ENCODE data around the gene ERBB4.

ERBB4 gene

GRCh38 chr2:212426637-212427412 lies 111.8 kb downstream of the ERBB4 start:
- H3K27ac ChIP-seq (replicated peaks; ENCODE audit: low read length) = no peak overlapping the region

GRCh38 chr2:212424082-212424481 lies 114.5 kb downstream of the ERBB4 start:
- Histone ChIP-seq H4K8ac (ENCODE audit: low read depth, low read length) (no peak overlapping the region), H3K79me1 (ENCODE audit: low read depth, low read length) (no peaks in the 10 kb centered on the region), H3K4me1 (ENCODE audit: control insufficient read depth in 2 of 2, insufficient read depth in 1 of 2, low read depth in 1 of 2, low read length in 2 of 2) (peaks cover 4 to 17% of the 10 kb centered on the region in 2 donors), H3K14ac (ENCODE audit: low read length) (no peak overlapping the region), H2AK5ac (ENCODE audit: low read depth, low read length) (no peak overlapping the region), H3K18ac (ENCODE audit: low read length) (no peak overlapping the region), H4K91ac (ENCODE audit: low read depth, low read length, poor library complexity) (no peak overlapping the region), H3K27ac (replicated peaks; ENCODE audit: low read length) (no peak overlapping the region), H3K9me3 (replicated peaks in 1 of 2; ENCODE audit: control insufficient read depth in 2 of 2, insufficient read depth in 1 of 2, low read depth in 1 of 2, low read length in 2 of 2) (peaks cover 0 to 2% of the 10 kb centered on the region in 2 donors), H3K23ac (ENCODE audit: low read depth, low read length, poor library complexity) (no peak overlapping the region), H3K36me3 (replicated peaks in 1 of 2; ENCODE audit: control insufficient read depth in 2 of 2, insufficient read depth in 2 of 2, low read length in 2 of 2) (no peaks in the 10 kb centered on the region), H3K4ac (ENCODE audit: low read length) (no peak overlapping the region), H2BK5ac (ENCODE audit: low read length) (no peak overlapping the region), H3K9ac (ENCODE audit: low read depth, low read length, poor library complexity) (no peak overlapping the region), H3K4me2 (ENCODE audit: insufficient read depth, low read length, poor library complexity, severe bottlenecking) (no peak overlapping the region), H2BK120ac (ENCODE audit: low read depth, low read length) (no peak overlapping the region), H2AFZ (ENCODE audit: low read length) (no peak overlapping the region), H3K4me3 (ENCODE audit: low read length in 2 of 2) (no peak overlapping the region), H2BK15ac (ENCODE audit: low read length) (no peak overlapping the region), H2BK12ac (ENCODE audit: low read length) (no peak overlapping the region), H3K27me3 (ENCODE audit: control insufficient read depth in 3 of 3, insufficient read depth in 3 of 3, low read depth in 1 of 3, low read length in 3 of 3) (no peaks in the 10 kb centered on the region)
- DNase-seq (ENCODE audit: low spot score) = no peak

More at GRCh38 chr2:212426637-212427412, 111.8 kb downstream of the ERBB4 start:
- H2BK12ac ChIP-seq (ENCODE audit: low read length) = no peak overlapping the region
- no peak for DNase-seq (ENCODE audit: low spot score)
- H4K8ac ChIP-seq (ENCODE audit: low read depth, low read length) = no peak overlapping the region
- H3K79me1 ChIP-seq (ENCODE audit: low read depth, low read length) = no peaks in the 10 kb centered on the region
- no peak overlapping the region for H2BK15ac ChIP-seq (ENCODE audit: low read length)
- no peak overlapping the region for H3K23ac ChIP-seq (ENCODE audit: low read depth, low read length, poor library complexity)
- no peak overlapping the region for H3K4me2 ChIP-seq (ENCODE audit: insufficient read depth, low read length, poor library complexity, severe bottlenecking)
- H3K4me1 ChIP-seq (ENCODE audit: control insufficient read depth in 2 of 2, insufficient read depth in 1 of 2, low read depth in 1 of 2, low read length in 2 of 2) = peaks cover 6 to 28% of the 10 kb centered on the region in 2 donors
- H3K14ac ChIP-seq (ENCODE audit: low read length) = no peak overlapping the region
- H2BK5ac ChIP-seq (ENCODE audit: low read length) = no peak overlapping the region
- H3K9ac ChIP-seq (ENCODE audit: low read depth, low read length, poor library complexity) = no peak overlapping the region
- WGBS, 2 donors (ENCODE audit: extremely low coverage in 2 of 2, insufficient read length in 2 of 2, insufficient replicate concordance in 1 of 2) = no CpG with 5 or more reads among the region's 5 CpGs
- no peak overlapping the region for H3K18ac ChIP-seq (ENCODE audit: low read length)
- no peak overlapping the region for H2AFZ ChIP-seq (ENCODE audit: low read length)
- no peak overlapping the region for H2BK120ac ChIP-seq (ENCODE audit: low read depth, low read length)
- H3K9me3 ChIP-seq (replicated peaks in 1 of 2; ENCODE audit: control insufficient read depth in 2 of 2, insufficient read depth in 1 of 2, low read depth in 1 of 2, low read length in 2 of 2) = peaks cover 0 to 2% of the 10 kb centered on the region in 2 donors
- no peak overlapping the region for H4K91ac ChIP-seq (ENCODE audit: low read depth, low read length, poor library complexity)
- no peak overlapping the region for H3K4me3 ChIP-seq (ENCODE audit: low read length in 2 of 2)
- no peaks in the 10 kb centered on the region for H3K36me3 ChIP-seq (replicated peaks in 1 of 2; ENCODE audit: control insufficient read depth in 2 of 2, insufficient read depth in 2 of 2, low read length in 2 of 2)
- H3K4ac ChIP-seq (ENCODE audit: low read length) = no peak overlapping the region
- H3K27me3 ChIP-seq (ENCODE audit: control insufficient read depth in 3 of 3, insufficient read depth in 3 of 3, low read depth in 1 of 3, low read length in 3 of 3) = no peaks in the 10 kb centered on the region
- no peak overlapping the region for H2AK5ac ChIP-seq (ENCODE audit: low read depth, low read length)

- H2BK120ac ChIP-seq (ENCODE audit: low read depth, low read length) = no peak overlapping the region
- no peak overlapping the region for H3K4ac ChIP-seq (ENCODE audit: low read length)
- no peak overlapping the region for H2BK12ac ChIP-seq (ENCODE audit: low read length)
- no peak overlapping the region for H2AFZ ChIP-seq (ENCODE audit: low read length)
- no peak overlapping the region for H4K91ac ChIP-seq (ENCODE audit: low read depth, low read length, poor library complexity)
- no peak overlapping the region for H3K14ac ChIP-seq (ENCODE audit: low read length)
- no CpG with 5 or more reads among the region's 1 CpG for WGBS, 2 donors (ENCODE audit: extremely low coverage in 2 of 2, insufficient read length in 2 of 2, insufficient replicate concordance in 1 of 2)
- H2AK5ac ChIP-seq (ENCODE audit: low read depth, low read length) = no peak overlapping the region
- no peak overlapping the region for H3K9ac ChIP-seq (ENCODE audit: low read depth, low read length, poor library complexity)
- no peak overlapping the region for H2BK15ac ChIP-seq (ENCODE audit: low read length)
- H2BK5ac ChIP-seq (ENCODE audit: low read length) = no peak overlapping the region
- H3K9me3 ChIP-seq (replicated peaks in 1 of 2; ENCODE audit: control insufficient read depth in 2 of 2, insufficient read depth in 1 of 2, low read depth in 1 of 2, low read length in 2 of 2) = peaks cover 0 to 2% of the 10 kb centered on the region in 2 donors
- H3K36me3 ChIP-seq (replicated peaks in 1 of 2; ENCODE audit: control insufficient read depth in 2 of 2, insufficient read depth in 2 of 2, low read length in 2 of 2) = no peaks in the 10 kb centered on the region
- no peak overlapping the region for H3K18ac ChIP-seq (ENCODE audit: low read length)
- no peaks in the 10 kb centered on the region for H3K79me1 ChIP-seq (ENCODE audit: low read depth, low read length)
- no peaks in the 10 kb centered on the region for H3K27me3 ChIP-seq (ENCODE audit: control insufficient read depth in 3 of 3, insufficient read depth in 3 of 3, low read depth in 1 of 3, low read length in 3 of 3)
- H3K23ac ChIP-seq (ENCODE audit: low read depth, low read length, poor library complexity) = no peak overlapping the region
- H4K8ac ChIP-seq (ENCODE audit: low read depth, low read length) = no peak overlapping the region
- peaks cover 0 to 10% of the 10 kb centered on the region in 2 donors for H3K4me1 ChIP-seq (ENCODE audit: control insufficient read depth in 2 of 2, insufficient read depth in 1 of 2, low read depth in 1 of 2, low read length in 2 of 2)
- no peak overlapping the region for H3K4me2 ChIP-seq (ENCODE audit: insufficient read depth, low read length, poor library complexity, severe bottlenecking)
- no peak overlapping the region for H3K27ac ChIP-seq (replicated peaks; ENCODE audit: low read length)
- H3K4me3 ChIP-seq (ENCODE audit: low read length in 2 of 2) = no peak overlapping the region
- no peak for DNase-seq (ENCODE audit: low spot score)
Observed at GRCh38 chr2:212423089-212423488, 115.5 kb downstream of the ERBB4 start.

- Histone ChIP-seq H2BK12ac (ENCODE audit: low read length) (no peak overlapping the region), H3K9me3 (replicated peaks in 1 of 2; ENCODE audit: control insufficient read depth in 2 of 2, insufficient read depth in 1 of 2, low read depth in 1 of 2, low read length in 2 of 2) (peaks cover 0 to 2% of the 10 kb centered on the region in 2 donors), H3K23ac (ENCODE audit: low read depth, low read length, poor library complexity) (no peak overlapping the region), H2AFZ (ENCODE audit: low read length) (no peak overlapping the region), H3K27me3 (ENCODE audit: control insufficient read depth in 3 of 3, insufficient read depth in 3 of 3, low read depth in 1 of 3, low read length in 3 of 3) (no peaks in the 10 kb centered on the region), H2BK5ac (ENCODE audit: low read length) (no peak overlapping the region), H3K36me3 (replicated peaks in 1 of 2; ENCODE audit: control insufficient read depth in 2 of 2, insufficient read depth in 2 of 2, low read length in 2 of 2) (no peaks in the 10 kb centered on the region), H4K91ac (ENCODE audit: low read depth, low read length, poor library complexity) (no peak overlapping the region), H3K9ac (ENCODE audit: low read depth, low read length, poor library complexity) (no peak overlapping the region), H3K79me1 (ENCODE audit: low read depth, low read length) (no peaks in the 10 kb centered on the region), H3K27ac (replicated peaks; ENCODE audit: low read length) (no peak overlapping the region), H4K8ac (ENCODE audit: low read depth, low read length) (no peak overlapping the region), H3K4me1 (ENCODE audit: control insufficient read depth in 2 of 2, insufficient read depth in 1 of 2, low read depth in 1 of 2, low read length in 2 of 2) (peaks cover 0 to 2% of the 10 kb centered on the region in 2 donors), H2AK5ac (ENCODE audit: low read depth, low read length) (no peak overlapping the region), H3K4me2 (ENCODE audit: insufficient read depth, low read length, poor library complexity, severe bottlenecking) (no peak overlapping the region), H3K4ac (ENCODE audit: low read length) (no peak overlapping the region), H3K4me3 (ENCODE audit: low read length in 2 of 2) (no peak overlapping the region), H3K18ac (ENCODE audit: low read length) (no peak overlapping the region), H2BK15ac (ENCODE audit: low read length) (no peak overlapping the region), H3K14ac (ENCODE audit: low read length) (no peak overlapping the region), H2BK120ac (ENCODE audit: low read depth, low read length) (no peak overlapping the region)
- no CpG with 5 or more reads among the region's 4 CpGs for WGBS, 2 donors (ENCODE audit: extremely low coverage in 2 of 2, insufficient read length in 2 of 2, insufficient replicate concordance in 1 of 2)
- DNase-seq (ENCODE audit: low spot score) = no peak
Observed at GRCh38 chr2:212421556-212422334, 116.9 kb downstream of the ERBB4 start.

Data from neuronal stem cell (in vitro differentiated cells).